HG02852 (cell line): ENCODE data around the gene OR52B2.
"Not testable (repeated sequence)": the region's sequence is repeated elsewhere in the genome, so short reads cannot be mapped to it uniquely, and the experiment has no call there.

Experiments used
- ATAC-seq: cut with Tn5 transposase; IDR thresholded peaks from one replicate; pipeline ENCODE4 v1.9.1; 2021; ENCODE audit warnings: mild to moderate bottlenecking, moderate library complexity; ENCODE audit not compliant: unreplicated experiment

Gene OR52B2

DNA sequence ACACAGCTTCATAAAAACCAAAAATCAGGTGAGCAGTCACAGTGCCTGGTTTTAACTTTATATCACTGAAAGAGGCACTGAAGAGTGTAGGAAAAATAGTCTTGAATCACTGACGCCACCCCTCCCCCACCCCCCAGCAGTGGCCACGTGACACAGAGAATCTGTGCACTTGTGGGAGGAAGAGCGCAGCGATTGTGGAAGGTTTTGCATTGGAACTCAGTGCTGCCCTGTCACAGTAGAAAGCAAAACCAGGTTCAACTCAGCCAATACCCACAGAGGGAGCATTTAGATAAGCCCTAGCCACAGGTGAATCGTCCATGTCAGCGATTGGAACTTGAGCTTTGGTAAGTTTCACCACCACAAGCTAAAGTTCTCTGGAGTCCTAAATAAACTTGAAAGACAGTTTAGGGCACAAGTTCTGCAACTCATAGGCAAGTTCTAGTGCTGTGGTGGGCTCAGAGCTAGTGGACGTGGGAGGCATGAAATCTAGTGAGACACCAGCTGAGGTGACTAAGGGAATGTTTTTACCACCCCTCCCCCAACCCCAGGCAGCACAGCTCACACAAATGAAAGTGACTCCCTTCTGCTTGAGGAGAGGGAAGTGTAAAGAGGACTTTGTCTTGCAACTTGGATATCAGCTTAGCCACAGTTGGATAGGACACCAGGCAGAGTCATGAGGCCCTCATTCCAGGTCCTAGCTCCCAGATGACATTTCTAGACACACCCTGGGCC is 13.3 kb downstream of the OR52B2 start:
- ATAC-seq = no peak

DNA sequence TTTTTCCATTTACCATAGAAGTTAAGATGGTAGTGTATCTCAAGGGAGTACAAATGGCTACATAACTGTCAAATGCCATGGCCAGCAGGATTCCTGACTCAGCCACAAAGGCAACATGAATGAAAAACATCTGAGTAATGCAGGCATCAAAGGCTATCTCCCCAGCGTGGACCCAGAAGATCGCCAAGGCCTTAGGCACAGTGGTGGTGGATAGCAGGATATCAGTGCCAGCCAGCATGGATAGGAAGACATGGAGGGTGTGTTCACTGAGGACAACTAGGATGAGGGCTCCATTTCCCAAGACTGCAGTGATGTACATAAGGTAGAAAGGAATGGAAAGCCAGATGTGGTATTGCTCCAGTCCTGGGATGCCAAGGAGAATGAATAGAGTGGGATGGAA is 18.0 kb downstream of the OR52B2 start:
- no peak for ATAC-seq

DNA sequence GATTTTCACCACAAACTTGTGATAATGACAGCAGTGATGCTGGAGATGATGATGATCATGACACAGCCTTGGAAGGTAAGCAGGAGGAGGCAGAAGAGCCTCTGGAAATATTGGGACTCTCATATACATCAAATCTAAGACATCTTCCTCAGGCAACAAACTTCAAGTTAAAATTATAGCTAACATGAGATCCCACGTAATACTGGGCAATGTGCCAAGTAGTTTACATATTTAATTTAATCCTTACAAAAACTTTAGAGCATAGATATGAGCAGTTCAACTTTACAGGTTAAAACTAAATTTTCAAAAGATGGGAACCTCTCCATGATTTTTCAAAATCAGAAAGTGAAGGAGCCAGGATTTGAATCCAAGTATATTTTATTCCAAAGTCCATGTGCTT is 19.0 kb downstream of the OR52B2 start:
- ATAC-seq = no peak

DNA sequence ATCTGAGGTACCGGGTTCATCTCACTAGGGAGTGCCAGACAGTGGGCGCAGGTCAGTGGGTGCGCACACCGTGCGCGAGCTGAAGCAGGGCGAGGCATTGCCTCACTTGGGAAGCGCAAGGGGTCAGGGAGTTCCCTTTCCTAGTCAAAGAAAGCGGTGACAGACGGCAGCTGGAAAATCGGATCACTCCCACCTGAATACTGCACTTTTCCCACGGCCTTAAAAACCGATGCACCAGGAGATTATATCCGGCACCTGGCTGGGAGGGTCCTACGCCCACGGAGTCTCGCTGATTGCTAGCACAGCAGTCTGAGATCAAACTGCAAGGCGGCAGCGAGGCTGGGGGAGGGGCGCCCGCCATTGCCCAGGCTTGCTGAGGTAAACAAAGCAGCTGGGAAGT is 26.4 kb downstream of the OR52B2 start:
- not testable (repeated sequence) for ATAC-seq

DNA sequence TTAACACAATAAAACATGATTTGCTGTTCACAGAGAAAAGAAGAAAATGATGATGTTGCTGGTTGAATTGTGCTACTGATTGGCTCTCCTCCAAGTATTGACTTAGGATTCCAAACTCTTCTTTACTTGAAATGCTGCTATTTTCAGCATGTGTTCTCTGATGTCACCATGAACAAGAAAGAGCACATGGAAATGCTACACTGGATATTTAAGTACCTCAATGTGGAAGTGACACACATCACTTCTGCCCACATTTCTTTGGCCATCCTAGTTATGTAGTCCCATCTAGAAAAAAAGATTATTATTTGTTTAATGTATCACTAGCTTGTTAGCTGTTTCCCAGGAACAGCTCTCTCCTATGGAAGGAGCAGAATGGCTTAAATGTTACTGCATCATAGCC is 27.2 kb downstream of the OR52B2 start:
- no peak for ATAC-seq

DNA sequence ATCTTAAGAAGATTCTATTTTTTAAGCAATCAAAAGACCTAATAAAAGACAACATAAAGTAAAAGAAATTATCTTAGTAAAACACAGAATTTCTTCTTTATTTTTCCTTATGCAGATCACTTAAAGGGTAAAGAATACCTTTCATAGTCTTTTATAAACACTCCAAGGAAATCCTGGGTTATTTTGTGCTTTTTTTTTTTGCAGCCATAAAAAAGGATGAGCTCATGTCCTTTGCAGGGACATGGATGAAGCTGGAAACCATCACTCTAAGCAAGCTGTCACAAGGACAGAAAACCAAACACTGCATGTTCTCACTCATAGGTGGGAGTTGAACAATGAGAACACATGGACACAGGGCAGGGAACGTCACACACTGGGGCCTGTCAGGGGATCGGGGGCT is 34.2 kb downstream of the OR52B2 start:
- not testable (repeated sequence) for ATAC-seq

DNA sequence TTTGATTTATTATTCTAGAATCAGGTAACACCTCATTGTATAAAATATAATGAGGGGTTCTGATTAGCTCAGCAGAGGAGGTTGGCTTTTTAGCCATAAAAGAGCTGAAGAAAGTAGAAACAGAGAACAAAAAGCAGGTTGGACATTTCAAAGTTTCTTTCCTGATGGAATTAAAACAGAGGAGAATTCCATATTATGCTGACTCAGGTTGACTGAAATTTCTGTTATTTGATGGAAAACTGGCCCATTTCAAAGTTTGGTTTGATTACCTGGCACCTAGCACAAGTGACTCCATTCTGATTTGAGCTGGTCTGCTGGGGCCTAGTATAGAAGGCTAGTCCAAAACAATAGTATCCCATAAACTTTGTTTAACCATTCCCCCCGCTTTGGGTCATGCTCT is 37.7 kb downstream of the OR52B2 start:
- no peak for ATAC-seq

DNA sequence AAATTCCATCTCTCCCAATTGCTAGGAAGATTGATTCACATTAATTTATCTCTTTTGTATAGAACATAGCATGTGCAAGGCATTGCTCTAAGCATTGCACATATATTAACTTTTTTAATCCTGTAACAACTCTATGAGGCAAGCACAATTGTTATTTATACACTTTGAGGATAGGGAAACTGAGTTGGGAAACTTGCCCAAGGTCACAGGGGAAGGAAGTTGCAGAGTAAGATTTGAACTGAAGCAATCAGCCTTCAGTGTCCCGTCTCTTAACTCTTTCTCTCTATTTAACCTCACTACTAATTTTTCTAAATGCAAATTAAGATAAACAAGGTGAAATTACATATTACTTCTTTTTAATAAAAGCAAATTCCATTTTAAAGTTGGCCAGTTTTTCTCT is 40.5 kb downstream of the OR52B2 start:
- ATAC-seq = no peak

DNA sequence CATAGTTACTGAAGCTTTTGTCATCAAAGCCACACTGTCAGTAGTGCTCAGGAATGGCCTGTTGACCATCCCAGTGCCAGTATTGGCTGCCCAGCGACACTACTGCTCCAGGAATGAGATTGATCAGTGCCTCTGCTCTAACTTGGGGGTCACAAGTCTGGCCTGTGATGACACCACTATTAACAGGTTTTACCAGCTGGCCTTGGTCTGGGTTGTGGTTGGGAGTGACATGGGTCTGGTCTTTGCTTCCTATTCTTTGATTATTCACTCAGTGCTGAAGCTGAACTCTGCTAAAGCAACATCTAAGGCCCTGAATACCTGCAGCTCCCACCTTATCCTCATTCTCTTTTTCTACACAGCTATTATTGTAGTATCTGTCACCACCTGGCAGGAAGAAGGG is 41.1 kb downstream of the OR52B2 start:
- no peak for ATAC-seq

DNA sequence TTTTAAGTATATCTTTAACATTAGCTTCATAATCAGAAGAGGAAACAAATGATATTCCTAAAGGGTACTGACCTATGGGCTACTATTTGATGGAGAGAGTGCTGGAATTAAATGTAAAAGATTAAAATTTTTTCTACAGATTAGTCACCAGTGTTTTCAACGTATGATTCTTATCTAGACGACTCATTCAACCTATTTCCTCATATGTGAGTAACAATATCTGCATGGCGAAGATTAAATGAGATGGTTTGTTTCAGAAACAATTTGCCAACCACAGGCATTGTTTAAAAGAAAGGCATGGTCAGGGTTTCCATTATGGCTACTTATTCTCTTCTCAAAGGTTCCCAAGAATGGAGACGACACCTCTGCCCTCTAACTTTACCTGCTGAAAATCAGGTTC is 42.2 kb downstream of the OR52B2 start:
- no peak for ATAC-seq

DNA sequence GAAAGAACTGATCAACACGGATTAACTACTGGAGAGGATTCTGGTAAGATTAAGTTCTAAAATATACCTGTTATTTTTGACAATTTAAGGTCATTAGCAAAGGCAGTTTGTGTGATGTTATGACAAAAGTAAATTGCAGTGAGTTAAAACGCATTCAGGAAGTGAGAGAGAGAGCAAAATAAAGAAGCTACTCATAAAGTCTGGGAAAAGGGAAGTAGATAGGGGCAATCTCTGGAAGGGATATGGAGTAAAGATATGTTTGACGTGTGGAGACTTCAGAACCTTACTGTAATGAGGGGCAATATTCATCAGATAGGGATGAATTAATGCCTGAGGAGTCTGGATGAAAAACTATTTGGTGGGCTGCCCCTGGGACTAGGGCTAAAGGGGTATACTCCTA is 45.9 kb downstream of the OR52B2 start:
- ATAC-seq = no peak
